Measurements from ENCODE around the gene SH2D3A. TPM values are rescaled to one million over a fixed set of nuclear protein-coding genes. Genes with fewer than 3 reads are reported as not detected.

The SH2D3A gene
- total RNA-seq, 2 experiments from 2014 or later, result 31.5 to 35.2 TPM

GRCh38 chr19:6737873-6738786 lies 29.1 kb downstream of the SH2D3A start:
- peak overlapping the region; percentile 95 for H3K4me3 Mint-ChIP-seq
- peak; percentile 84 for DNase-seq
- H3K4me1 Mint-ChIP-seq, result peaks cover 39% of the 10 kb centered on the region
- H3K9me3 Mint-ChIP-seq, result no peaks in the 10 kb centered on the region
- ChIA-PET CTCF (interaction anchor here (0.6 to 2.7 kb wide), 35 partner anchors 10 to 246 kb away, joined by 3 to 55 read pairs (median 3); partner anchors contain the start of gene C3), POLR2A (interaction anchor here (0.7 to 1.1 kb wide), 4 partner anchors 43 to 221 kb away, joined by 3 to 6 read pairs (median 4); no protein-coding TSS in a partner anchor)
- peak overlapping the region; percentile 99 for H3K27ac Mint-ChIP-seq
- H3K36me3 Mint-ChIP-seq (ENCODE audit: low read depth), result peaks cover 5% of the 10 kb centered on the region
- H3K27me3 Mint-ChIP-seq, result no peaks in the 10 kb centered on the region

GRCh38 chr19:6737284-6737872 lies 29.9 kb downstream of the SH2D3A start, which contains the start of gene GPR108:
TSS of gene GPR108 (minus strand) at chr19:6737580. CDS start at chr19:6737576, 4 bp downstream.
- Mint-ChIP-seq H3K4me3 (peak within 1 kb of the TSS; percentile 95), H3K36me3 (ENCODE audit: low read depth) (peaks cover 8% of the 10 kb centered on the region)
- CTCF ChIA-PET, result interaction anchor here (0.6 to 2.7 kb wide), 22 partner anchors 9 to 245 kb away, joined by 3 to 55 read pairs (median 4); partner anchors contain the start of gene TNFSF14

GRCh38 chr19:6736917-6737283 lies 30.3 kb downstream of the SH2D3A start:
- Mint-ChIP-seq H3K4me1 (peaks cover 39% of the 10 kb centered on the region), H3K9me3 (no peaks in the 10 kb centered on the region), H3K27ac (peak overlapping the region; percentile 99), H3K27me3 (no peaks in the 10 kb centered on the region), H3K36me3 (ENCODE audit: low read depth) (peaks cover 12% of the 10 kb centered on the region), H3K4me3 (peak overlapping the region; percentile 95)
- POLR2A ChIA-PET, result interaction anchor here (0.7 to 1.0 kb wide), 3 partner anchors 119 to 612 kb away, joined by 3 to 4 read pairs (median 3); partner anchors contain the start of gene ARHGEF18
- CTCF ChIA-PET, result interaction anchor here (0.8 to 2.7 kb wide), 21 partner anchors 16 to 245 kb away, joined by 3 to 55 read pairs (median 4); partner anchors contain the start of gene TNFSF14
- DNase-seq, result no peak

More at GRCh38 chr19:6737284-6737872, 29.9 kb downstream of the SH2D3A start, which contains the start of gene GPR108:
- Mint-ChIP-seq H3K27me3 (no peaks in the 10 kb centered on the region), H3K4me1 (peaks cover 39% of the 10 kb centered on the region), H3K27ac (peak within 1 kb of the TSS; percentile 99), H3K9me3 (no peaks in the 10 kb centered on the region)
- POLR2A ChIA-PET, result interaction anchor here (0.7 to 1.0 kb wide), 3 partner anchors 44 to 220 kb away, joined by 3 to 6 read pairs (median 4); no protein-coding TSS in a partner anchor
- DNase-seq, result peak; percentile 100

- peak; percentile 79 for DNase-seq
- H3K4me1 Mint-ChIP-seq, result peaks cover 35% of the 10 kb centered on the region
Observed at GRCh38 chr19:6736169-6736916, 30.9 kb downstream of the SH2D3A start.

GRCh38 chr19:6735181-6735911 lies 31.9 kb downstream of the SH2D3A start:
- Mint-ChIP-seq H3K9me3 (no peaks in the 10 kb centered on the region), H3K27ac (peak overlapping the region; percentile 99), H3K4me1 (peaks cover 29% of the 10 kb centered on the region), H3K36me3 (ENCODE audit: low read depth) (peaks cover 12% of the 10 kb centered on the region), H3K27me3 (no peaks in the 10 kb centered on the region), H3K4me3 (peak overlapping the region; percentile 95)
- no peak for DNase-seq
- CTCF ChIA-PET, result interaction anchor here (1.1 to 2.3 kb wide), 3 partner anchors 26 to 65 kb away, joined by 3 to 6 read pairs (median 4); partner anchors contain the start of gene TNFSF14
- POLR2A ChIA-PET, result no interaction called here

More at GRCh38 chr19:6736169-6736916, 30.9 kb downstream of the SH2D3A start:
- Mint-ChIP-seq H3K36me3 (ENCODE audit: low read depth) (peaks cover 12% of the 10 kb centered on the region), H3K27me3 (no peaks in the 10 kb centered on the region), H3K27ac (peak overlapping the region; percentile 99), H3K4me3 (peak overlapping the region; percentile 95), H3K9me3 (no peaks in the 10 kb centered on the region)
- ChIA-PET POLR2A (interaction anchor here (0.7 kb wide), 1 partner anchor 612 kb away, joined by 3 read pairs; the partner anchor contains the start of gene ARHGEF18), CTCF (interaction anchor here (0.7 to 2.7 kb wide), 18 partner anchors 15 to 244 kb away, joined by 3 to 8 read pairs (median 3); partner anchors contain the start of gene TNFSF14)

GRCh38 chr19:6734096-6734696 lies 33.0 kb downstream of the SH2D3A start:
- Mint-ChIP-seq H3K27me3 (no peaks in the 10 kb centered on the region), H3K9me3 (no peaks in the 10 kb centered on the region), H3K4me3 (no peak overlapping the region), H3K36me3 (ENCODE audit: low read depth) (peaks cover 15% of the 10 kb centered on the region), H3K4me1 (peaks cover 27% of the 10 kb centered on the region), H3K27ac (no peak overlapping the region)
- DNase-seq, result no peak
- POLR2A ChIA-PET, result no interaction called here
- CTCF ChIA-PET, result interaction anchor here (0.6 to 1.3 kb wide), 2 partner anchors 75 to 129 kb away, joined by 3 to 4 read pairs; no protein-coding TSS in a partner anchor

GRCh38 chr19:6733338-6734095 lies 33.7 kb downstream of the SH2D3A start:
- Mint-ChIP-seq H3K36me3 (ENCODE audit: low read depth) (peaks cover 15% of the 10 kb centered on the region), H3K9me3 (no peaks in the 10 kb centered on the region), H3K27ac (peak overlapping the region; percentile 13), H3K27me3 (no peaks in the 10 kb centered on the region), H3K4me3 (no peak overlapping the region), H3K4me1 (peaks cover 21% of the 10 kb centered on the region)
- ChIA-PET CTCF (interaction anchor here (1.3 kb wide), 1 partner anchor 130 kb away, joined by 4 read pairs; no protein-coding TSS in a partner anchor), POLR2A (no interaction called here)
- DNase-seq, result no peak

GRCh38 chr19:6732803-6733337 lies 34.4 kb downstream of the SH2D3A start:
- Mint-ChIP-seq H3K36me3 (ENCODE audit: low read depth) (peaks cover 15% of the 10 kb centered on the region), H3K27ac (no peak overlapping the region), H3K4me3 (no peak overlapping the region), H3K27me3 (no peaks in the 10 kb centered on the region), H3K4me1 (peaks cover 14% of the 10 kb centered on the region), H3K9me3 (no peaks in the 10 kb centered on the region)
- no peak for DNase-seq
- POLR2A ChIA-PET, result no interaction called here
- CTCF ChIA-PET, result interaction anchor here (1.3 kb wide), 1 partner anchor 130 kb away, joined by 4 read pairs; no protein-coding TSS in a partner anchor

- no peaks in the 10 kb centered on the region for H3K27me3 Mint-ChIP-seq
- ChIA-PET CTCF (no interaction called here), POLR2A (no interaction called here)
- no peak overlapping the region for H3K27ac Mint-ChIP-seq
- no peak overlapping the region for H3K4me3 Mint-ChIP-seq
- DNase-seq, result no peak
- peaks cover 15% of the 10 kb centered on the region for H3K36me3 Mint-ChIP-seq (ENCODE audit: low read depth)
- H3K4me1 Mint-ChIP-seq, result peaks cover 11% of the 10 kb centered on the region
- no peaks in the 10 kb centered on the region for H3K9me3 Mint-ChIP-seq
Observed at GRCh38 chr19:6731822-6732221, 35.4 kb downstream of the SH2D3A start.

GRCh38 chr19:6730941-6731670 lies 36.1 kb downstream of the SH2D3A start:
- no peak overlapping the region for H3K27ac Mint-ChIP-seq
- ChIA-PET POLR2A (no interaction called here), CTCF (interaction anchor here (1.0 kb wide), 1 partner anchor 133 kb away, joined by 4 read pairs; no protein-coding TSS in a partner anchor)
- H3K27me3 Mint-ChIP-seq, result no peaks in the 10 kb centered on the region
- H3K9me3 Mint-ChIP-seq, result no peaks in the 10 kb centered on the region
- DNase-seq, result no peak
- peaks cover 6% of the 10 kb centered on the region for H3K4me1 Mint-ChIP-seq
- no peak overlapping the region for H3K4me3 Mint-ChIP-seq
- peaks cover 12% of the 10 kb centered on the region for H3K36me3 Mint-ChIP-seq (ENCODE audit: low read depth)
